GM12878 (cell line): ENCODE data around the gene INTS2. TPM values are rescaled to one million over a fixed set of nuclear protein-coding genes. Genes with fewer than 3 reads are reported as not detected.

Experiments
- ATAC-seq: fragments of 200-7000 bp; cut with Tn5 transposase; 3 replicates; pipeline ENCODE4 v1.9.1; 2020; ENCODE audit warnings: mild to moderate bottlenecking, moderate library complexity
- BruUV-seq: library from RNA; stranded (reverse); fragments of 400-500 nt; replicated peaks from 2 replicates; lab custom pipeline; 2021; lab: Mats Ljungman, UMichigan
- CTCF ChIA-PET: fragments of 300-600 bp; sonication (Branson Sonifier 250); formaldehyde crosslinking; extraction: SDS; loops from one replicate; lab custom pipeline; 2021; ENCODE audit warnings: inconsistent platforms; lab: Yijun Ruan, JAX
- POLR2A ChIA-PET: fragments of 350-600 bp; formaldehyde crosslinking; extraction: SDS; loops from one replicate; lab custom pipeline; 2021; ENCODE audit warnings: inconsistent platforms; lab: Charles Lee
- RAD21 ChIA-PET: fragments of 300-600 bp; sonication (Branson Sonifier 250); formaldehyde crosslinking; loops from one replicate; lab custom pipeline; 2023; ENCODE audit warnings: antibody characterized with exemption; ENCODE audit not compliant: unreplicated experiment; lab: Charles Lee
- SMC1A ChIA-PET: fragments of 300-600 bp; sonication (Branson Sonifier 250); formaldehyde crosslinking; loops from one replicate; lab custom pipeline; 2023; ENCODE audit not compliant: unreplicated experiment, uncharacterized antibody; lab: Charles Lee
- DNase-seq: peaks from one replicate; pipeline ENCODE4 v3.0.0-alpha.2; 2011; ENCODE audit warnings: low read depth, low spot score
- FAIRE-seq: peaks from 3 replicates; lab custom pipeline; 2011; peaks lifted over from hg19 to GRCh38; lab: Jason Lieb, UNC
- H2AFZ ChIP-seq: 2 replicates; pipeline ENCODE4 v1.6.0; 2011; ENCODE audit warnings: low read depth, low read length, control low read depth; ENCODE audit not compliant: control insufficient read depth
- H3K27ac ChIP-seq: 2 replicates; pipeline ENCODE4 v1.5.1; 2011; ENCODE audit warnings: control low read depth; ENCODE audit not compliant: control insufficient read depth, insufficient read depth
- H3K27me3 ChIP-seq, 2 experiments: replicated peaks in 1 of 2; 2 replicates each; pipeline versions ENCODE4 v1.6.0 to v1.6.1; 2011; ENCODE audit warnings: low read length in 1 of 2; ENCODE audit not compliant: control insufficient read depth in 2 of 2, insufficient read depth in 2 of 2
- H3K36me3 ChIP-seq, 2 experiments: 2 replicates each; pipeline ENCODE4 v1.5.1; 2011; ENCODE audit warnings: low read length in 1 of 2; ENCODE audit not compliant: control insufficient read depth in 2 of 2, insufficient read depth in 2 of 2
- H3K4me1 ChIP-seq: 2 replicates; pipeline ENCODE4 v1.6.1; 2011; ENCODE audit warnings: mild to moderate bottlenecking, low read length, moderate library complexity, mixed read lengths; ENCODE audit not compliant: control insufficient read depth, insufficient read depth
- H3K4me2 ChIP-seq: 2 replicates; pipeline ENCODE4 v1.6.0; 2011; ENCODE audit warnings: control low read depth; ENCODE audit not compliant: control insufficient read depth, insufficient read depth
- H3K4me3 ChIP-seq: fragments of 200-600 bp; sonication (generic); 2 replicates; pipeline ENCODE4 v1.5.1; 2016
- H3K79me2 ChIP-seq: 2 replicates; pipeline ENCODE4 v1.6.0; 2011; ENCODE audit warnings: low read length; ENCODE audit not compliant: control insufficient read depth, insufficient read depth
- H3K9ac ChIP-seq: 2 replicates; pipeline ENCODE4 v1.8.0; 2011; ENCODE audit warnings: low read length, control low read depth, mixed read lengths; ENCODE audit not compliant: control insufficient read depth, insufficient read depth
- H3K9me3 ChIP-seq: replicated peaks from 3 replicates; pipeline ENCODE4 v1.5.1; 2011; ENCODE audit warnings: mild to moderate bottlenecking, low read length; ENCODE audit not compliant: control insufficient read depth, insufficient read depth
- H4K20me1 ChIP-seq: 2 replicates; pipeline ENCODE4 v1.6.0; 2011; ENCODE audit not compliant: control insufficient read depth, insufficient read depth
- CBX3 ChIP-seq: fragments of 200-600 bp; sonication (generic); IDR thresholded peaks from 2 replicates; pipeline ENCODE4 v1.6.1; 2016; ENCODE audit warnings: low read depth, borderline replicate concordance
- CEBPB ChIP-seq, 2 experiments: fragments of 150-350 bp in 1 of 2; IDR thresholded peaks; 2 replicates each; pipeline ENCODE4 v1.6.1; 2012 to 2014; ENCODE audit warnings: low read depth in 2 of 2, low read length in 2 of 2, borderline replicate concordance in 1 of 2, inconsistent platforms in 1 of 2
- CEBPZ ChIP-seq: fragments of 150-350 bp; IDR thresholded peaks from 2 replicates; pipeline ENCODE4 v1.6.1; 2016; ENCODE audit warnings: low read depth, low read length
- FOS ChIP-seq: IDR thresholded peaks from 3 replicates; pipeline ENCODE4 v1.6.1; 2011; ENCODE audit warnings: borderline replicate concordance; ENCODE audit not compliant: insufficient read length; ENCODE audit errors: extremely low read depth
- HCFC1 ChIP-seq: fragments of 150-350 bp; IDR thresholded peaks from 2 replicates; pipeline ENCODE4 v1.6.1; 2014; ENCODE audit warnings: low read length
- IKZF1 ChIP-seq: fragments of 450-650 bp; conservative IDR thresholded peaks from 2 replicates; pipeline ENCODE4 v1.6.1; 2017; ENCODE audit warnings: antibody characterized with exemption, mild to moderate bottlenecking
- NFXL1 ChIP-seq: fragments of 450-650 bp; IDR thresholded peaks from 2 replicates; pipeline ENCODE4 v1.6.1; 2017; ENCODE audit warnings: antibody characterized with exemption, mild to moderate bottlenecking, borderline replicate concordance
- ZBED1 ChIP-seq: IDR thresholded peaks from 2 replicates; pipeline ENCODE4 v1.6.1; 2016; ENCODE audit warnings: borderline replicate concordance
- WGBS: methylation state at CpG from one replicate; pipeline ENCODE4 v1.1.6; 2016; ENCODE audit warnings: low lambda C conversion rate; ENCODE audit not compliant: insufficient replicate concordance, insufficient coverage; ENCODE audit errors: missing lambda C conversion rate; 5-methylcytosine and 5-hydroxymethylcytosine counted together
- in situ Hi-C: fragments of 300-500 bp; cut with MboI; formaldehyde crosslinking; loops from 9 replicates; pipeline ENCODE4 v1.14.3; 2018; ENCODE audit warnings: mixed read lengths
- intact Hi-C: fragments of 100-400 bp; cut with micrococcal nuclease; formaldehyde crosslinking; loops from one replicate; pipeline ENCODE4 v1.14.2; 2022; ENCODE audit not compliant: unreplicated experiment
- polyA plus RNA-seq, 11 experiments: library from polyadenylated mRNA; depleted of rRNA in 4 of 11; unstranded in 6 of 11; stranded (reverse) in 5 of 11; fragments of >200 nt; fragmentation: Nextera tagmentation in 4 of 11; fragmentation: Illumina TruSeq in 1 of 11; extraction: Ambion mirVana in 4 of 11; extraction: Trizol in 1 of 11; gene quantifications; 1 replicate in 1 of 11; 2 replicates in 10 of 11; pipeline versions ENCODE4 v1.2.1 to v1.2.3, GENCODE V29; 2011 to 2016; ENCODE audit warnings: inconsistent platforms in 2 of 11, missing spikeins in 2 of 11, low read depth in 1 of 11
- total RNA-seq, 4 experiments: library from RNA; depleted of rRNA in 3 of 4; stranded (reverse); fragments of >200 nt in 3 of 4; fragmentation: Illumina TruSeq in 1 of 4; extraction: Trizol in 1 of 4; gene quantifications; 2 replicates each; pipeline versions ENCODE4 v1.2.1 to v1.2.3, GENCODE V29; 2013 to 2021

The INTS2 gene
- total and polyA plus RNA-seq, 10 of the 15 experiments (the other 5 are each of a cell fraction or from before 2014, with no cell fraction given) = 2.8 to 22.2 (median 11.6) TPM

DNA sequence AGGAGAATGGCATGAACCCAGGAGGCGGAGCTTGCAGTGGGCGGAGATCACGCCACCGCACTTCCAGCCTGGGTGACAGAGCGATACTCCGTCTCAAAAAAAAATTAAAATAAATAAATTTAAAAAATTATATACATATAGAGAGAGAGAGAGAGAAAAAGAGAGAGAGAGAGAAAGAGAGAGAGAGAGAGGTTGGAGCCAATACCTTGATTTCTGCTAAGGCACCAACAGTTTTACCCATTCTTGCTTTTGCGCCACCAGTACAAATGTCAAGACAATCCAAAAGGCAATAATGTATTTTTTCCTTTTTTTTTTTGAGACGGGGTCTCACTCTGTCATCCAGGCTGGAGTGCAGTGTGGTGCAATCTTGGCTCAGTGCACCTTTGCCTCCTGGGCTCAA lies 81.7 kb downstream of the INTS2 start:
- Histone ChIP-seq H3K27ac (no peak overlapping the region), H3K79me2 (no peaks in the 10 kb centered on the region), H3K27me3 (no peaks in the 10 kb centered on the region), H3K4me2 (no peak overlapping the region), H2AFZ (no peak overlapping the region), H3K9ac (no peak overlapping the region), H3K4me1 (no peaks in the 10 kb centered on the region), H3K4me3 (no peak overlapping the region), H3K36me3 (peaks cover 4 to 12% of the 10 kb centered on the region in 2 experiments), H3K9me3 (no peaks in the 10 kb centered on the region), H4K20me1 (no peaks in the 10 kb centered on the region)
- in situ Hi-C loops (no loop called here), intact Hi-C loops (no loop called here)
- WGBS = 98% methylated on average over 8 of the region's 8 CpGs
- SMC1A ChIA-PET = interaction anchor here (1.0 to 2.2 kb wide), 4 partner anchors 16 to 263 kb away, joined by 3 to 8 read pairs (median 4); no protein-coding TSS in a partner anchor
- BruUV-seq = no TSS peak
- FAIRE-seq (no peak), DNase-seq (no peak), ATAC-seq (no peak)
- TF ChIP-seq CEBPB (IDR thresholded peaks at IDR 0.05; ENCODE audit: borderline replicate concordance in 1 of 2, low read depth in 2 of 2, low read length in 2 of 2) = no peak
- no peak for TF ChIP-seq HCFC1
- no peak for TF ChIP-seq FOS
- TF ChIP-seq CBX3 = no peak
- no peak for TF ChIP-seq ZBED1
- TF ChIP-seq IKZF1 = no peak
- CTCF ChIA-PET = interaction anchor here (2.3 kb wide), 1 partner anchor 10 kb away, joined by 11 read pairs; no protein-coding TSS in a partner anchor
- POLR2A ChIA-PET = no interaction called here
- RAD21 ChIA-PET = interaction anchor here (7.8 kb wide), 1 partner anchor 263 kb away, joined by 57 read pairs; no protein-coding TSS in a partner anchor

- H3K9ac ChIP-seq = no peak overlapping the region
- H3K79me2 ChIP-seq = no peaks in the 10 kb centered on the region
- WGBS = 100% methylated on average over 1 of the region's 1 CpG
- no peak overlapping the region for H3K4me3 ChIP-seq
- intact Hi-C loops (no loop called here), in situ Hi-C loops (no loop called here)
- no peak overlapping the region for H3K27ac ChIP-seq
- no TSS peak for BruUV-seq
- H3K9me3 ChIP-seq = no peaks in the 10 kb centered on the region
- no peak for TF ChIP-seq CEBPZ
- TF ChIP-seq NFXL1 = peak; percentile 81; the same call in 1 of the 2 replicates
- POLR2A ChIA-PET = no interaction called here
- H3K4me2 ChIP-seq = no peak overlapping the region
- H3K36me3 ChIP-seq = peaks cover 4 to 6% of the 10 kb centered on the region in 2 experiments
- RAD21 ChIA-PET = interaction anchor here (7.8 kb wide), 1 partner anchor 266 kb away, joined by 57 read pairs; no protein-coding TSS in a partner anchor
- ATAC-seq = no peak
- SMC1A ChIA-PET = interaction anchor here (1.4 to 4.7 kb wide), 3 partner anchors 18 to 266 kb away, joined by 3 to 24 read pairs (median 4); no protein-coding TSS in a partner anchor
- CTCF ChIA-PET = interaction anchor here (2.4 to 3.5 kb wide), 2 partner anchors 208 to 266 kb away, joined by 17 to 18 read pairs; no protein-coding TSS in a partner anchor
- no peaks in the 10 kb centered on the region for H3K27me3 ChIP-seq
- H4K20me1 ChIP-seq = no peaks in the 10 kb centered on the region
- no peaks in the 10 kb centered on the region for H3K4me1 ChIP-seq
- DNase-seq = no peak
- no peak for FAIRE-seq
- H2AFZ ChIP-seq = no peak overlapping the region
Measured at GRCh38 chr17:61843435-61843834, 84.3 kb downstream of the INTS2 start.
